Keratinocyte (primary cell): Measurements from ENCODE around the gene ABI1. TPM values are rescaled to one million over a fixed set of nuclear protein-coding genes. Genes with fewer than 3 reads are reported as not detected.

Experiments
- DNase-seq: peaks from one replicate; pipeline ENCODE4 v3.0.0-alpha.2; 2011; ENCODE audit warnings: low read depth, missing footprints, low spot score
- FAIRE-seq: peaks from 2 replicates; lab custom pipeline; 2011; peaks lifted over from hg19 to GRCh38; lab: Jason Lieb, UNC
- H2AFZ ChIP-seq: 2 replicates; pipeline ENCODE4 v1.6.0; 2012; ENCODE audit warnings: low read length, control low read depth, inconsistent platforms; ENCODE audit not compliant: control insufficient read depth
- H3K27ac ChIP-seq: 2 replicates; pipeline ENCODE4 v1.5.1; 2011; ENCODE audit warnings: low read length; ENCODE audit not compliant: control insufficient read depth, insufficient read depth
- H3K27me3 ChIP-seq: 3 replicates; pipeline ENCODE4 v1.6.0; 2011; ENCODE audit warnings: low read length; ENCODE audit not compliant: control insufficient read depth, insufficient read depth; ENCODE audit errors: extremely low read depth
- H3K36me3 ChIP-seq, 2 experiments: 2 replicates in 1 of 2; 3 replicates in 1 of 2; pipeline ENCODE4 v1.5.1; 2011; ENCODE audit warnings: low read length in 2 of 2, mild to moderate bottlenecking in 1 of 2; ENCODE audit not compliant: control insufficient read depth in 2 of 2, insufficient read depth in 2 of 2; ENCODE audit errors: extremely low read depth in 1 of 2
- H3K4me1 ChIP-seq: 3 replicates; pipeline ENCODE4 v1.5.1; 2011; ENCODE audit warnings: low read length; ENCODE audit not compliant: control insufficient read depth, insufficient read depth; ENCODE audit errors: extremely low read depth
- H3K4me2 ChIP-seq: 3 replicates; pipeline ENCODE4 v1.6.0; 2011; ENCODE audit warnings: low read depth, low read length; ENCODE audit not compliant: control insufficient read depth, insufficient read depth; ENCODE audit errors: extremely low read depth
- H3K4me3 ChIP-seq, 3 experiments: fragments of 200-600 bp in 1 of 3; sonication (generic) in 1 of 3; 2 replicates in 2 of 3; 3 replicates in 1 of 3; pipeline ENCODE4 v1.5.1; 2011 to 2016; ENCODE audit warnings: low read length in 3 of 3, mild to moderate bottlenecking in 3 of 3, control low read depth in 2 of 3, inconsistent platforms in 1 of 3, low read depth in 1 of 3, mixed read lengths in 1 of 3, mixed run types in 1 of 3, moderate library complexity in 1 of 3; ENCODE audit not compliant: control insufficient read depth in 2 of 3, insufficient read depth in 2 of 3; ENCODE audit errors: extremely low read depth in 1 of 3
- H3K79me2 ChIP-seq: 2 replicates; pipeline ENCODE4 v1.6.0; 2012; ENCODE audit warnings: low read length; ENCODE audit not compliant: control insufficient read depth, insufficient read depth
- H3K9ac ChIP-seq: 3 replicates; pipeline ENCODE4 v1.6.0; 2011; ENCODE audit warnings: low read length; ENCODE audit not compliant: control insufficient read depth, insufficient read depth; ENCODE audit errors: extremely low read depth
- H3K9me1 ChIP-seq: 3 replicates; pipeline ENCODE4 v1.6.0; 2011; ENCODE audit warnings: low read length; ENCODE audit not compliant: control insufficient read depth, insufficient read depth; ENCODE audit errors: extremely low read depth
- H3K9me3 ChIP-seq: 2 replicates; pipeline ENCODE4 v1.5.1; 2012; ENCODE audit warnings: low read depth, low read length; ENCODE audit not compliant: control insufficient read depth
- H4K20me1 ChIP-seq: 3 replicates; pipeline ENCODE4 v1.6.0; 2011; ENCODE audit warnings: low read length; ENCODE audit not compliant: control insufficient read depth, insufficient read depth; ENCODE audit errors: extremely low read depth
- CTCF ChIP-seq, 3 experiments: IDR thresholded peaks in 1 of 3; conservative IDR thresholded peaks in 1 of 3; optimal IDR thresholded peaks in 1 of 3; 2 replicates in 2 of 3; 3 replicates in 1 of 3; pipeline versions ENCODE3 to v1.5.1; 2011; ENCODE audit warnings: low read length in 3 of 3, mild to moderate bottlenecking in 3 of 3, moderate library complexity in 2 of 3, control low read depth in 1 of 3, inconsistent platforms in 1 of 3; ENCODE audit not compliant: insufficient read depth in 2 of 3; ENCODE audit errors: extremely low read depth in 1 of 3
- EZH2 ChIP-seq: IDR thresholded peaks from one replicate; pipeline ENCODE4 v1.6.1; 2012; ENCODE audit warnings: inconsistent platforms, mild to moderate bottlenecking, low read length, moderate library complexity
- dilution Hi-C: fragments of 300-500 bp; cut with MboI; formaldehyde crosslinking; loops from one replicate; pipeline ENCODE4 v1.7.0; 2020; ENCODE audit warnings: low sequenced_read_pairs; ENCODE audit not compliant: extremely low pct_ligation_motif_present
- polyA plus RNA-seq, 5 experiments: library from polyadenylated mRNA; depleted of rRNA in 3 of 5; stranded (reverse) in 3 of 5; stranded (forward) in 1 of 5; unstranded in 1 of 5; fragments of >200 nt; gene quantifications; 1 replicate in 1 of 5; 2 replicates in 3 of 5; 3 replicates in 1 of 5; pipeline versions ENCODE4 v1.2.1 to v1.2.3, GENCODE V29; 2011 to 2012; ENCODE audit warnings: missing spikeins in 2 of 5, low read depth in 1 of 5, low replicate concordance in 1 of 5

ABI1 gene
- polyA plus RNA-seq, 1 donor (not counting 4 experiments of a cell fraction or from before 2014, with no cell fraction given), result 78.9 TPM

- Histone ChIP-seq H3K9me3 (no peaks in the 10 kb centered on the region), H2AFZ (peak overlapping the region; percentile 31), H3K9me1 (no peaks in the 10 kb centered on the region), H3K4me3 (peak overlapping the region in 2 of 3 experiments; percentile 48 to 51), H4K20me1 (no peaks in the 10 kb centered on the region), H3K27me3 (no peaks in the 10 kb centered on the region), H3K36me3 (peaks cover 0 to 6% of the 10 kb centered on the region in 2 experiments), H3K27ac (peak overlapping the region; percentile 92), H3K4me1 (peaks cover 70% of the 10 kb centered on the region), H3K4me2 (peak overlapping the region; percentile 86), H3K79me2 (peaks cover 67% of the 10 kb centered on the region), H3K9ac (peak overlapping the region; percentile 8)
- peak; percentile 88 for FAIRE-seq
- TF ChIP-seq CTCF (optimal IDR thresholded peaks at IDR 0.05 in 1 of 3, IDR thresholded peaks at IDR 0.05 in 1 of 3, conservative IDR thresholded peaks at IDR 0.05 in 1 of 3; ENCODE audit: extremely low read depth in 1 of 3, insufficient read depth in 2 of 3, low read length in 3 of 3) (no peak), EZH2 (no peak)
- dilution Hi-C loops, result no loop called here
- DNase-seq, result peak; percentile 30
Measured at GRCh38 chr10:26779176-26779860, 81.4 kb downstream of the ABI1 start.

- H4K20me1 ChIP-seq, result no peaks in the 10 kb centered on the region
- DNase-seq, result no peak
- H3K27me3 ChIP-seq, result no peaks in the 10 kb centered on the region
- no peak for TF ChIP-seq EZH2
- TF ChIP-seq CTCF (optimal IDR thresholded peaks at IDR 0.05 in 1 of 3, IDR thresholded peaks at IDR 0.05 in 1 of 3, conservative IDR thresholded peaks at IDR 0.05 in 1 of 3; ENCODE audit: extremely low read depth in 1 of 3, insufficient read depth in 2 of 3, low read length in 3 of 3), result no peak
- no peaks in the 10 kb centered on the region for H3K9me1 ChIP-seq
- no peak overlapping the region for H3K27ac ChIP-seq
- H3K4me3 ChIP-seq, result no peak overlapping the region
- no peak overlapping the region for H3K9ac ChIP-seq
- no peaks in the 10 kb centered on the region for H3K9me3 ChIP-seq
- H3K4me2 ChIP-seq, result no peak overlapping the region
- H3K36me3 ChIP-seq, result peaks cover 0 to 6% of the 10 kb centered on the region in 2 experiments
- peaks cover 70% of the 10 kb centered on the region for H3K79me2 ChIP-seq
- dilution Hi-C loops, result no loop called here
- peaks cover 55% of the 10 kb centered on the region for H3K4me1 ChIP-seq
- no peak overlapping the region for H2AFZ ChIP-seq
- FAIRE-seq, result no peak
Measured at GRCh38 chr10:26777686-26778085, 83.1 kb downstream of the ABI1 start.
